Measurements from ENCODE around the gene OR10G3. TPM values are rescaled to one million over a fixed set of nuclear protein-coding genes. Genes with fewer than 3 reads are reported as not detected.
A peak's percentile ranks its signal among the peaks of the same experiment; 100 is the strongest.

Gene OR10G3
- total and polyA plus RNA-seq, 2 of the 13 experiments (the other 11 are each of a cell fraction or from before 2014, with no cell fraction given), result not detected

DNA sequence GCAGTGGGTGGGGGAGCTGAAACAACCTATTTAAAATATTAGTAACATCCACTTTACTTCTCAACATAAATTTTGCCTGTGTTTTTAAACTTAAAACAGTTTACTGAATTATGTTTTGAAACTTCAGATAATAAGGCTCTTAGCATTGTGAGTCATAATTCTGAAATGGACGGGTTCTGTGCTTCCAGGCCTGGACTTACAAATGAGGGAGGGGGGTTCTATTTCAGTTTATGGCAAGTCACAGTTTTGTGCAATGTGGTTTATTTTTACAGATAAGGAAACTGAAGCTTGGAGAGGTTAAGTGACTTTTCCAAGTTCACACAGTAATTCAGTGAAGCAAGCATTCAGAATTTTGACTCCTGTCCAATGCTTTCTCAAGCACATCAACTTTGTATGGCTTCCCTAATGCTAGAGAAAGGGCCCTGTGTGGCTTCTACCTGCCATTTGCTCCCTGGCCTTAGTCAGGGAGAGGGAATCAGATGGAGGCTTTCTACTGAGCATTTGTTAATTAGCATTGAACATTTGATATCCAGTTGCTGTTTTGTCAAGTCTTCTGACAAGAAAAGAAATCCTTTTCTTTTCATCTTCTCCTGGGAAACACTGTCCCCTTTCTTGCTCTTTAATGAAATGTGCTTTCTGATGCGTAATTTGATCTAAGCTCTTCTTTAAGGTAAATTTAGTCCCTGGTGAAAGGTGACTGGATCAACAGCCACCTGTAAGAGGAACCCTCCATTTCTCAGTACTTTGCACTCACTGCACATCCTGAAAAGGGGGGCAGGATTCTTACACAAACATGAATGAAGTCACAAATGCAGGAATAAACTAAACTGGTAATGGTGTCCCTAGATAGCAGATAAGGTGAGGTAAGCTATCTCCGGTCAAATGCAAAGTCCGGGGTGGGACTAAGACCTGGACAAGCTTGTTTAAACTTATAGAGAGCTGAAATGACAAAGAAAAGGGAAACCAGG, 51.2 kb downstream of the OR10G3 start (continued):
- TF ChIP-seq, protein P1, sequence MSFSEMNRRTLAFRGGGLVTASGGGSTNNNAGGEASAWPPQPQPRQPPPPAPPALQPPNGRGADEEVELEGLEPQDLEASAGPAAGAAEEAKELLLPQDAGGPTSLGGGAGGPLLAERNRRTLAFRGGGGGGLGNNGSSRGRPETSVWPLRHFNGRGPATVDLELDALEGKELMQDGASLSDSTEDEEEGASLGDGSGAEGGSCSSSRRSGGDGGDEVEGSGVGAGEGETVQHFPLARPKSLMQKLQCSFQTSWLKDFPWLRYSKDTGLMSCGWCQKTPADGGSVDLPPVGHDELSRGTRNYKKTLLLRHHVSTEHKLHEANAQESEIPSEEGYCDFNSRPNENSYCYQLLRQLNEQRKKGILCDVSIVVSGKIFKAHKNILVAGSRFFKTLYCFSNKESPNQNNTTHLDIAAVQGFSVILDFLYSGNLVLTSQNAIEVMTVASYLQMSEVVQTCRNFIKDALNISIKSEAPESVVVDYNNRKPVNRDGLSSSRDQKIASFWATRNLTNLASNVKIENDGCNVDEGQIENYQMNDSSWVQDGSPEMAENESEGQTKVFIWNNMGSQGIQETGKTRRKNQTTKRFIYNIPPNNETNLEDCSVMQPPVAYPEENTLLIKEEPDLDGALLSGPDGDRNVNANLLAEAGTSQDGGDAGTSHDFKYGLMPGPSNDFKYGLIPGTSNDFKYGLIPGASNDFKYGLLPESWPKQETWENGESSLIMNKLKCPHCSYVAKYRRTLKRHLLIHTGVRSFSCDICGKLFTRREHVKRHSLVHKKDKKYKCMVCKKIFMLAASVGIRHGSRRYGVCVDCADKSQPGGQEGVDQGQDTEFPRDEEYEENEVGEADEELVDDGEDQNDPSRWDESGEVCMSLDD (CRISPR knock-in tag; IDR thresholded peaks at IDR 0.05; ENCODE audit: borderline replicate concordance), result peak; percentile 67; the same call in 1 of the 2 replicates
- peak; percentile 40; the same call in 1 of the 2 replicates for TF ChIP-seq RXRA (CRISPR knock-in tag; IDR thresholded peaks at IDR 0.05)
- TF ChIP-seq LCORL (IDR thresholded peaks at IDR 0.05), result no peak
- no peak for TF ChIP-seq LCORL (CRISPR knock-in tag; IDR thresholded peaks at IDR 0.05)
- TF ChIP-seq KMT2B (CRISPR knock-in tag; IDR thresholded peaks at IDR 0.05), result no peak
- TF ChIP-seq MEF2D (CRISPR knock-in tag; IDR thresholded peaks at IDR 0.05), result peak; percentile 90
- TF ChIP-seq PHF5A (CRISPR knock-in tag; IDR thresholded peaks at IDR 0.05; ENCODE audit: low read depth, unreplicated experiment), result peak; percentile 95
- TF ChIP-seq TEAD3 (CRISPR knock-in tag; optimal IDR thresholded peaks at IDR 0.05; ENCODE audit: borderline replicate concordance), result peak; percentile 85
- TF ChIP-seq, protein P2, sequence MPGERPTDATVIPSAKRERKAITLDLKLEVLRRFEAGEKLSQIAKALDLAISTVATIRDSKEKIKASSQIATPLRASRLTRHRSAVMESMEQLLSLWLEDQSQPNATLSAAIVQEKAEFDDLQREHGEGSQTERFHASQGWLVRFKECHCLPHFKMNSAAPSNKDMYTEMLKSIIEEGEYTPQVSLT (CRISPR knock-in tag; IDR thresholded peaks at IDR 0.05; ENCODE audit: borderline replicate concordance, low read depth), result no peak
- 0 out of 2 replicates have a peak, but pooled peaks have one; percentile 39 for TF ChIP-seq ARID2 (CRISPR knock-in tag; IDR thresholded peaks at IDR 0.05; ENCODE audit: borderline replicate concordance)
- TF ChIP-seq KDM3A (CRISPR knock-in tag; IDR thresholded peaks at IDR 0.05; ENCODE audit: low read depth), result peak; percentile 42; the same call in 1 of the 2 replicates
- no peak for TF ChIP-seq ZNF766 (CRISPR knock-in tag; IDR thresholded peaks at IDR 0.05; ENCODE audit: borderline replicate concordance)
- TF ChIP-seq SP5 (CRISPR knock-in tag; IDR thresholded peaks at IDR 0.05; ENCODE audit: borderline replicate concordance, low read depth), result 0 out of 2 replicates have a peak, but pooled peaks have one; percentile 25
- TF ChIP-seq MXD4 (CRISPR knock-in tag; IDR thresholded peaks at IDR 0.05), result peak; percentile 56; the same call in 1 of the 2 replicates
- TF ChIP-seq WIZ (CRISPR knock-in tag; IDR thresholded peaks at IDR 0.05), result peak; percentile 76; the same call in 1 of the 2 replicates
- TF ChIP-seq HDAC1 (CRISPR knock-in tag; IDR thresholded peaks at IDR 0.05), result peak; percentile 48; the same call in 1 of the 2 replicates
- TF ChIP-seq, protein P3, sequence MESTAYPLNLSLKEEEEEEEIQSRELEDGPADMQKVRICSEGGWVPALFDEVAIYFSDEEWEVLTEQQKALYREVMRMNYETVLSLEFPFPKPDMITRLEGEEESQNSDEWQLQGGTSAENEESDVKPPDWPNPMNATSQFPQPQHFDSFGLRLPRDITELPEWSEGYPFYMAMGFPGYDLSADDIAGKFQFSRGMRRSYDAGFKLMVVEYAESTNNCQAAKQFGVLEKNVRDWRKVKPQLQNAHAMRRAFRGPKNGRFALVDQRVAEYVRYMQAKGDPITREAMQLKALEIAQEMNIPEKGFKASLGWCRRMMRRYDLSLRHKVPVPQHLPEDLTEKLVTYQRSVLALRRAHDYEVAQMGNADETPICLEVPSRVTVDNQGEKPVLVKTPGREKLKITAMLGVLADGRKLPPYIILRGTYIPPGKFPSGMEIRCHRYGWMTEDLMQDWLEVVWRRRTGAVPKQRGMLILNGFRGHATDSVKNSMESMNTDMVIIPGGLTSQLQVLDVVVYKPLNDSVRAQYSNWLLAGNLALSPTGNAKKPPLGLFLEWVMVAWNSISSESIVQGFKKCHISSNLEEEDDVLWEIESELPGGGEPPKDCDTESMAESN (CRISPR knock-in tag; conservative IDR thresholded peaks at IDR 0.05), result peak; percentile 35; the same call in 1 of the 2 replicates
- TF ChIP-seq HDAC2 (CRISPR knock-in tag; IDR thresholded peaks at IDR 0.05), result peak; percentile 71; the same call in 1 of the 2 replicates
- TF ChIP-seq CREB1 (IDR thresholded peaks at IDR 0.05), result no peak
- peak; percentile 83; the same call in 1 of the 2 replicates for TF ChIP-seq CREB1 (CRISPR knock-in tag; IDR thresholded peaks at IDR 0.05)
- TF ChIP-seq ZNF777 (CRISPR knock-in tag; IDR thresholded peaks at IDR 0.05), result no peak
- TF ChIP-seq, protein P4, sequence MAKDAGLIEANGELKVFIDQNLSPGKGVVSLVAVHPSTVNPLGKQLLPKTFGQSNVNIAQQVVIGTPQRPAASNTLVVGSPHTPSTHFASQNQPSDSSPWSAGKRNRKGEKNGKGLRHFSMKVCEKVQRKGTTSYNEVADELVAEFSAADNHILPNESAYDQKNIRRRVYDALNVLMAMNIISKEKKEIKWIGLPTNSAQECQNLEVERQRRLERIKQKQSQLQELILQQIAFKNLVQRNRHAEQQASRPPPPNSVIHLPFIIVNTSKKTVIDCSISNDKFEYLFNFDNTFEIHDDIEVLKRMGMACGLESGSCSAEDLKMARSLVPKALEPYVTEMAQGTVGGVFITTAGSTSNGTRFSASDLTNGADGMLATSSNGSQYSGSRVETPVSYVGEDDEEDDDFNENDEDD (CRISPR knock-in tag; IDR thresholded peaks at IDR 0.05; ENCODE audit: borderline replicate concordance), result peak; percentile 53; the same call in 1 of the 2 replicates
- TF ChIP-seq NFE2L2 (IDR thresholded peaks at IDR 0.05; ENCODE audit: low read length), result no peak
- TF ChIP-seq ZSCAN29 (CRISPR knock-in tag; conservative IDR thresholded peaks at IDR 0.05), result peak; percentile 69; the same call in 1 of the 2 replicates
- TF ChIP-seq PITX1 (CRISPR knock-in tag; IDR thresholded peaks at IDR 0.05), result peak; percentile 84

Measured in HepG2 (cell line).